GM19099 (cell line): Measurements from ENCODE around the gene DOK6.

ENCODE experiments used
- POLR2A ChIP-seq: IDR thresholded peaks from 3 replicates; pipeline ENCODE4 v1.6.1; 2011; ENCODE audit warnings: low read depth; ENCODE audit not compliant: insufficient read length; ENCODE audit errors: extremely low read depth

The DOK6 gene

DNA sequence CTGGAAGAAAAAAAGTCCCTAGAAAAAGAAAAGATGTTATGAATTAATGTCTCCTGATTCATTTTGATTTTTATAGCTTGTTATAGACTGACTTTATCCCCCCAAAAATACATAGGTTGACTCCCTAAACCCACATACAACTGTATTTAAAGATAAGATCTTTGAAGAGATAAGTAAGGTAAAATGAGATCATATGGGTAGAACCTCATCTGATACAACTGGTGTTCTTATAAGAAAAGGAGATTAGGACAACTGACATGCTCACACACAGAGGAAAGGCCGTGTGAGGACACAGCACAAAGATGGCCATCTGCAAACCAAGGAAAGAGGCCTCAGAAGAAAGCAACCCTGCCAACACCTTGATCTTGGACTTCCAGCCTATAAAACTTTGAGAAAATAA is 429.5 kb downstream of the DOK6 start:
- no peak for TF ChIP-seq POLR2A

DNA sequence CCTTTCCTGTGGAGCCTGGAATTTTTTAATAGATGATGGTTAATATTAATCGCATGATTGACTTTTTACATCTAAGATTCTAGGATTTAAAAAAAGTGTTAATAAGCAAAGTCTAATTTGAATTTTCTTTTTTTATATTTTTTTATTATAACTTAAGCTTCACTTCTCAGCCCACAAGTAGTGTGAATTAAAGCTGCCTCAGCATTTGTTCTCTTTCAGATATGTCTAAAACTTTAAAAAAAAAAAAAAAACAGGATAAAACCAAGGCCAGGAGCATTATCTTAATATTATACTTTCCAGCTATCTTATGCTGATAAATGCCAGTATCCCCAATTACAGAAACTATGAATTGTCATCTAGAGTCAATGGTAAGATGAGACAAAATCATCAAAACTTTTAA is 437.3 kb downstream of the DOK6 start:
- TF ChIP-seq POLR2A, result no peak

DNA sequence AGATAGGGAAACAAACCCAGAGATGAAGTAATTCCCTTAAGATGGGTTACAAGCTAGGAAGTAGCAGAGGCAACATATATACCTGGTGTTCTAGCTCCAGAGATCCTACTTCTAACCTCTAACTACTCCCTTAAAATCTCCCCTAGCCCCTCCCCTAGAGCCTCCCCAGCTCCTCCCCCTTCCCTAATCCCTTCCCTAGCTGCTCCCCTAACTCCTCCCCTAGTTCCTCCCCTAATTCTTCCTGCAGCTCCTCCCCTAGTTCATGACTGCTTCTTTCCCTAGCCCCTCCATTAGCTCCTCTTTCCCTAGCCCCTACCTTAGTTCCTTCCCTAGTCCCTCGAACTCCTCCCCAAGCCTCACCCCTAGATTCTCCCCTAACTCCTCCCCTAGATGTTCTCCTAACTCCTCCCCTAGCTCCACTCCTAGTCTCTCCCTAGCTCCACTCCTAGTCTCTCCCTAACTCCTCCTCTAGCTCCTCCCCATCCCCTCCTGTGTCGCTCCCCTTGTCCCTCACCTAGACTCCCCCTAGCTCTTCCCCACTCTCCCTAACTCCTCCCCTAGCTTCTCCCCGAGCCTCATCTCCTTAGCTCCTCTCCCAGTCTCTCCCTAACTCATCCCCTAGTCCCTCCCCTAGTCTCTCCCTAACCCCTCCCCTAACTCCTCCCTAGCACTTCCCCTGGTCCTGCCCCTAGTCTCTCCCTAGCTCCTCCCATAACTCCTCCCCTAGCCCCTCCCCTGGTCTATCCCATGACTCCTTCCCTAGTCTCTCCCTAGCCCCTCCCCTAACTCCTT is 438.1 kb downstream of the DOK6 start:
- no peak for TF ChIP-seq POLR2A

DNA sequence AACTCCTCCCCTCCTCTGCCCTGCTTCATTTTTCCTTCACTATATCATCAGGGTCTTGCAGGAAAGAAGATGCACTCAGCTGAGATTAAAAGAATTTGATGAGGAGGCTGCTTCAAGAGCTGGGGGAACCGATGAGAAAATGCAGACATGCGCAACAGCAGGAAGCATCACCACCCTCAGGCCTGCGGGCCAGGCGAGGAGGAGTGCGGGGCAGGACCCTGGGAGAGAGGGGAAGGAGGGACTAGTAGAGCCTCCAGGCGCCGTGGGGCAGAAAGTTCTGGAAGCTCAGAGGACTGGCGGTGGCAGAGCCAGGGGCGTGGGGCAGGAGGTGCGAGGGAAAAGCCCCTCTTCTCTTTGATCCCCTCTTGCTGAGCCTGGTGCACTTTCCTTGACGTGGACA is 438.8 kb downstream of the DOK6 start:
- TF ChIP-seq POLR2A, result no peak

DNA sequence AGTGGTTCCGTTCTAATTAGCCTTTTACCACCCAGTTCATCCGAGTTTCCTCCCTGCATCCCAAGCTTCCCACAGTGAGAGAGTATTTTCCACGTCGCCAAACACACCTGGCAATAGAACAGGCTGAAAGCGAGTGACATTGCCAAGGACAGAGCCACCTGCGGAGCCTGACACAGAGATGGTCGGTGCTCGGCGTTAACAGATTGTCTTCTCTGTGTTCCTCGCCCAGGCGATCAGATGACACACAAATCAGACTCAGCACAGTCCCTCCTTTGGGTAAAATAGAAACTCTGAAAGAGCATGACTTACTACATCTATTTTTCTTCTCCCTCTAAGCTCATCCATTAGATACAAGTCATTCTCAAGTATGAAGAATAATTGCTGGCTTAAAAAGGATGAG is 439.3 kb downstream of the DOK6 start:
- no peak for TF ChIP-seq POLR2A

DNA sequence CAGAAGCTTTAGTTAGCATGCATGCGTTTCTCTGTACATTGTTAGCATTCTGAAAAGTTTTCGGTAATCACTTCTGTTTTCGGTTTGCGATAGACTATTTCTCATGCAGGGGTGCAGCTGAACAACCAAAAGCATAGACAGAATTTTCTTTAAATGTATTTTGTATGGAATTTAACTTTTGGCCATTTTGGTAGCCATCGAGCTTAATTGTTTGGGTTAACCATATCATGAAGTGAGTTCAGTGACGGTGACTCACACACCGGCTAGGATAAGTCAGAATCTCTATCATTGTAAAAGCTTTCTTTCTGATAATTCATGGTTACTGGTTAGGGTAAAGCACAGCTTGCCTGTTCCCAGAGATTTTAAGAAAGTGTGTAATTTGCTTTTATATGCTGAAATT is 439.8 kb downstream of the DOK6 start:
- TF ChIP-seq POLR2A, result no peak

DNA sequence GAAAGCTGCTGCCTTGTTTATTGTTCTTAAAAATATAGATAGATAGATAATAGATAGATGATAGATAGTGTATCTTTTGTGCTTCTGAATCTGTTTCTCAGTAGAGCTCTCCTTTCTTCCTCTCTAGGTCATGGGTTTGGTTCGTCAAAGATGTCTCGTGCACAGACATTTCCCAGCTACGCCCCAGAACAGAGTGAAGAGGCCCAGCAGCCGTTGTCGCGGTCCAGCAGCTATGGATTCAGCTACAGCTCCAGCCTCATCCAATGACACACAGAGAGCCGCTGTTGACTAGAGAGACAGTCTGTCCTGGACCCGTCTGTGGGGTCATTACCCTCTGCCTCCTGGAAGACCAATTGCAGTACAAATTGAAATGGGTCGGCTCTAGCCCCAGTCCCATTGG is 440.4 kb downstream of the DOK6 start:
- TF ChIP-seq POLR2A, result no peak

DNA sequence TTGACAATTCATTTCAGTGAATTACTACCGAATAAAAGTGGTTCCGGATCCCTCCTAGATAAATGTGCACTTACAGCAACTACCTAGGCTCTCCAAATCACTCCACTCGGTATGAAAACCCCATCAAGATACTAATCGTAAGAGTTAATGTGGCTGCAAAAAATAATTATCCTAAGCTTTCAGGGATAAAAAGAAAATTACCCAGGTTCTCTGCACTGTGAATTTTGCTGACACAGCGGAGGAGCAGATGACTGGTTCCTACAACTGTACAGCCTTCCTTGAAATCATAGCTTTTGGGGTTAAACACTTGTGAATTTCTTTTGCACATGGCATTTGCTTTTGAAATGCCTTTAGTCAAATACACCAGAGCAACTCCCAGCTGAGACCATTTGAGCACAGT is 442.3 kb downstream of the DOK6 start:
- no peak for TF ChIP-seq POLR2A

DNA sequence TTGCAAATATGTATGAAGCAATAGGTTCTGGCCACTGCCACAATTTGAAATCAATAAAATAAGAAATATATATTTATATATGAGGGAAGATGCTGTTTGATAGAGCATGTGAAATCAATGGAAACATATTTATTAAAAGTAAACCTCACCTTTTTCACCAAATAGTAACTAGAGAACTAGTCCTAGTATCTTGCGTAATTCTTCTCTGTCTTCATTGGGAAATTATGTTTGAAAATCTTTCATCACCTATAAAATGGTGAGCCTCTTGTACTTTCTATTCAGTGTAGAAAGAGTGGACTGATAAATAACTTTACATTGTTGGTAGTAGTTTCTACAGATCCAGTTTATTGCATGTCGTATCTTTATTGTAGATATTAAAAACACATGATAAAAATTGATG is 444.0 kb downstream of the DOK6 start:
- no peak for TF ChIP-seq POLR2A

DNA sequence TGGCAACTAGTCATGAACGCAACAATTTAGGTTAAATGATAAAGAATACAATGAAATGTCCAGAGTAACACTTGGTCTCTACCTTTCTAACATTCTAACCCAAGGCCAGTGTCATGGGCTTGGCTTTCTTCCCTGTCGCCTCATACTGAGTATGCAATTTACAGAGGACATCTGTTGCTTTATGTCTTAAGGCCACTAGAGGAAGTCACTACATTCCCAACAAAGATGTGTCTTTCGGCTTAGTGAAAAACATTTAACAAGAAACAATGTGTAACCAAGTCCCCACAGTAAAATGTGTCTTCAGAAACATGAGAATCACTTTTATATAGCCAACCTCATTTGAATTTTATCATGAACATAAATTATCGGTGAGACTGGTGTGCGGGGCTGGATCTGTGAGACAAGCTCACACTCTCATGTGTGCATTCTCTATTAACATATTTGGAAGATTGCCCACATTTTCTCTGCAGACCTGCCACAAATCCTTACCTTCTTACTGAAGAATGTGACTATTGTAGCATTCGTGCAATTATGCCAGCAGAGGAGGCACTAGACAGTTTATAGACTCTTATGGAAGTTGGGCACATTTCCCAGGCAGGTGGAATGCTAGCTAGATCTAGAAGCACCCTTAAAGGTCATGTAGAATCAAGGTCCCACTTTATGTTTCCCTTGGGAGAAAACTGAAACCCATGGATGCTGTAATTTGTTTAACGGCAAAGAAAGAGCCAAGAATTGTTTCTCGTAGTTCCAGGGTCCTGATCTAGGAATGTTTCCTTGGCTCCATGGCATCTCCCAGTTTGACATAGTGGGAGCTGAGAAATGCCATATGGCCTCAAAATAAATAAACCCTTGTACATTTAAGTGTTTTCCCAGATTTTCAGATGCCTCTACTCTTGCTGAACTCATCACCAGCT is 445.2 kb downstream of the DOK6 start:
- no peak for TF ChIP-seq POLR2A

DNA sequence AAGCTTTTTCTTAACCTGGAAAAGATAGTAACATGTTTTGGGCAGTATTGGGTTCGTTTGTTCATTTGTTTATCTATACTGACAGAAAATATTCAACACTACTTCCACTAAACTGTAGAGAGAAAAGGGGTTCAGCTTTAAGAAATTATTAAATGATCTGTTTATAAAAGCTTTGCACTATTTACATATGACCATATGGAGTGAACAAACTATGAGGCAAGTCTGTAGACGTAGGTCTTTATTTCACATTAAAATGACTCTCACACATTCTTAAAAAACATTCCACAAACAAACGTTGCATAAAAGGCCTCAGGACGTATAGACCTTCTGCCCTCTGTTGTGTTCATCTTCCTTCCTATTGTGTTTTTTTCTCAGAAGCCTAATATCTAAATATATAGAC is 452.4 kb downstream of the DOK6 start:
- no peak for TF ChIP-seq POLR2A

DNA sequence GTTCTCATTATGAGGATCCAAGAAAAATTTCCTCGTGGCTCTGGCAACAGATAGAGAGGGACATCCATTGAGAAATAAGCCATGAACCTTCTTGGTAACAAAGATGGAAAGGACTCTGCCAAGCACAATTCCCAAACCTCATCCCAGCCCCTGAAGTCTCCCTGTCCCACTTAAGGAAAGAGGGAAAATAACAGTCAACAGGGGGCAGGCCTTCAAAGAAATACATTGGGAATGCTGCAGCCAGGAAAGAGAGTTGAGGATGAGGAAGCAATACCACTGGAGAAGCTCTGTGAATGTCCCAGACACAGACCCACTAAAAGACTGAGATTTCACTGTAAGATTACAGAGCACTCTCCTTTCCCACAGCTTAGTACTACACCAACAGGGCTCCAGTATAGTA is 453.8 kb downstream of the DOK6 start:
- TF ChIP-seq POLR2A, result no peak

DNA sequence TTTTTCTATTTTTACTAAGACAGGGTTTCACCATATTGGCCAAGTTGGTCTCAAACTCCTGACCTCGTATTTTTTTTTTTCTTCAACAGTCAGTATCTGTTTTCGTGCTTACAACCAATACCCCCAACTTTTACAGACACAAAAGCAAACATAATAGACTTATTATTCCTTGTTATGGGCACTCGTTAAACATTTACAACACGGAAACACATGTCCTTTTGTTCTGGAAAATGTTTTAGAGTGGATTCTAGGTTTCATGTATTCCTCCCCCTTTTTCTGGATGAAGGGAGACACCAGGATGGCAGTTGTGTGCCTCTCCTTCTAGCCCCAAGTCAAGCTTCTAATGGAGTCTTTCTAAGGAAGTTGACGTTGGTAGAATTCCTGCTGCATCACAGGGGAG is 458.2 kb downstream of the DOK6 start:
- TF ChIP-seq POLR2A, result no peak

DNA sequence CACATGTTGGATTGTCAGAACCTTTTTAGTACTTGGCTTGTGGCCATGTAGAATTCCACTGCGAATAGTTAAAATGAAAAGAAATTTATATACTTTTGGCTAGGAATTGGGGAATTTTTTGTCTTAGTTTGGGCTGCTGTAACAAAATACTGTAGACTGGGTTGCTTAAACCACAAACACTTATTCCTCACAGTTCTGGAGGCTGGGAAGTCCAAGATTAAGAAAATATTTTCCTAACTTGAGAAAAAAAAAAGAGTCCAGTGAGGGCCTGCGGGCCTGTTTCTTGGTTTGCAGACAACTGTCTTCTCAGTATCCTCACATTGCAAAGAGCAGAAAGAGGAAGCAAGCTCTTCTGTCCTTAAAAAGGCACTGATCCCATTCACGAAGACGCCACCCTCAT is 465.1 kb downstream of the DOK6 start:
- TF ChIP-seq POLR2A, result no peak

DNA sequence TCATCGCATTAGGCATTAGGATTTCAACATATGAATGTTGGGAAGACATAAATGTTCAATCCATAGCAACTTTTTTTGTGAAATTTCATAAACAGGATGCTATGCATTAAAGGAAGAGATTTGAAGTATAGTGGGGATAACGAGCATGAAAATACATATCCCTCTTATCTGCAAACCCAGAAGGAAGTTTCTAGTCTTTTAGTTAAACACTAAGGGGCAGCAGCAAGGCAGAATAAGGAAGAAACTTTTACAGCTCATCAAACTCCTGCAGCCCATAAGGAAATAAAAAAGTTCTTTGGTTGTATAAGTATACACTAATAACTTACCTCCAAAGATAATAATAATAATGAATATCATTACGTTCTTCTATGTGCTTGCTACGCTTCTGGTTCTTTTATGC is 465.5 kb downstream of the DOK6 start:
- no peak for TF ChIP-seq POLR2A

DNA sequence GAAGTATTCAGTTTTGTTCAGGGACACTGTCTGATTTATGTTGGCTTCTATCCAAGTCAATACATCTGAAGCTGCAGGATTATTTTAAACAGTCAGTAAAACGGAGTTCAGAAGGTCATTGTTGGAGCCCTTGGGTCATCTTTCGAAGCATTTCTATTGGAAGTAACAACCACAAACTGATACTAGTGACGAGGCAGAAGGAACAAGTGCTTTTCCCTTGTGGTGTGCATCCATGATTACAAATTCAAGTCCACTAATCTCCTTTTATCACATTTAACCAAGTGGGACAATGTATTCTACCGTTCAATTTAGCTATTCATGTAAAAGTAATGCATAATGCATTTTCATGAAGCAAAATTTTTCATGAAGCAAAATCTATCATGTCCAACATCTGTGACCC is 470.0 kb downstream of the DOK6 start:
- no peak for TF ChIP-seq POLR2A
